Erythroblast (primary cell): ENCODE data around the gene OR56B1.

Experiments used
- GATA1 ChIP-seq: IDR thresholded peaks from 2 replicates; pipeline ENCODE4 v1.6.1; 2011; ENCODE audit warnings: low read depth, mild to moderate bottlenecking, control low read depth, low read length, moderate library complexity
- POLR2A ChIP-seq: IDR thresholded peaks from 2 replicates; pipeline ENCODE4 v1.6.1; 2011; ENCODE audit warnings: mild to moderate bottlenecking, low read length

- TF ChIP-seq POLR2A = peak; percentile 43
- TF ChIP-seq GATA1 = no peak
Measured at GRCh38 chr11:5690216-5690615, 46.0 kb upstream of the OR56B1 start.
